H54 (cell line): Measurements from ENCODE around the gene DIS3L2.
A peak's percentile ranks its signal among the peaks of the same experiment; 100 is the strongest.

Experiments
- DNase-seq: peaks from one replicate; pipeline ENCODE4 v3.0.0; 2011; ENCODE audit warnings: low spot score, mixed read lengths; ENCODE audit not compliant: insufficient read length
- FAIRE-seq: peaks from 3 replicates; lab custom pipeline; 2011; peaks lifted over from hg19 to GRCh38; lab: Jason Lieb, UNC
- POLR2A ChIP-seq: IDR thresholded peaks from 2 replicates; pipeline ENCODE4 v1.6.1; 2011; ENCODE audit warnings: low read depth, mild to moderate bottlenecking, low read length

The DIS3L2 gene

GRCh38 chr2:232287316-232287715 is 325.8 kb downstream of the DIS3L2 start:
- no peak for DNase-seq
- no peak for TF ChIP-seq POLR2A
- FAIRE-seq, result no peak

- DNase-seq (no peak), FAIRE-seq (no peak)
- TF ChIP-seq POLR2A, result no peak
These were observed 327.0 kb downstream of the DIS3L2 start for GRCh38 chr2:232288489-232289030.

DNA sequence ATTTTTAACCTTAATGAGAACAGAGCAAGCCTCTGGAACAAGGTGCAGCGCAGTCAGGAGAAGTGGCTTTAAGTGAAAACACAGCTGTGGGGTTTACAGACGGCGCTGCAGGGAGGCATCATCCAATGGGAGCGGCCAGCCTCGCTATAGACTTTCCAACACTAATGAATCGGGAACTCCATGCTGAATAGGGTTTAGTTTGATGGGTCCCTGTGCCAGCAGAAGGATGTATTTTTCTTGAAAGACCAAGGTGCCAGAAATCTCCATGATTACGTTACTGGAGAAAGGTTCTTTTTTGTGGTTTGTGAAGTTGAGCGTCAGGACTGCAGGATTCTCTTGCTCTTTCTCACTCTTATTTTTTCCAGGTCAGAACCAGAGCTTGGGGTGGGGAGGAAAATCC is 329.2 kb downstream of the DIS3L2 start:
- DNase-seq (no peak), FAIRE-seq (no peak)
- TF ChIP-seq POLR2A, result no peak

GRCh38 chr2:232291343-232291742 is 329.8 kb downstream of the DIS3L2 start:
- TF ChIP-seq POLR2A, result no peak
- FAIRE-seq, result no peak

DNA sequence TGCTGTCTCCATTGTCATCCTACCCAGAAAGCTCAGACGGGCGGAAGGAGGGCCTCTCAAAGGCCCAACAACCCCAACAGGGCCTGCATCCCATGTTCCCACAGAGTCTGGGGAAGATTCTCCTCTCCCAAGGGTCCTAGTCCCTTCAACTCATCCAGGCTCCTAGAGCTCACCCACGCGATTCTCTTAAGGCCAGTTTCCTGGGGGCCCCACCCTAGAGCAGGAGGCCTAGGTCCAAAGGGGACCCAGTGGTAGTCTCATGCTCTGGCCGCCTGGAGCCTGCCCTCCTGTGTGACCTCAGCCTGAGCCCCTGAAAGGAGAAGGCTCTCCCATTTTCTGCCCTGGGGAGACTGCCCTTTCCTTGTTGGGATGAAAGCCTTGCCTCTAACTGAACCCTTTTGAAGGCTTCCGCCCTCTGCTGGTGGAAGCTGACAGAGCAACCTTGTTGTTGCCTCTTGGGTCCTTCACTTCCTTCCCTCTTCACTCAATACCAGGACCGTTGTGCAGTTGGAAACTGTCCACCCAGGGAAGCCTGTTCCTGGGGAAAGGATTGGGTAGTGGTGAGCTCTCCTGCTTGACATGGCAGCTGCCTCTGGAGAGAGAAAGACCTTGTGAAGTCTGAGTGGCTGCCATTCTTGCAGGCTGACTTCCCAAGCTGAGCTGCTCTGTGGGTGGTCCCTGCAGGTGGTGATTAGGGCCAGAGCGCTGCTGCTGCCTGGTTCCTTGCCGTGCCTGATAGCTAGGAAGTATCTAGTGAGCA is 331.1 kb downstream of the DIS3L2 start:
- peak; percentile 47 for DNase-seq
- no peak for TF ChIP-seq POLR2A
- FAIRE-seq, result no peak

More at GRCh38 chr2:232291343-232291742, 329.8 kb downstream of the DIS3L2 start:
- DNase-seq, result no peak

- no peak for FAIRE-seq
- TF ChIP-seq POLR2A, result no peak
- DNase-seq, result no peak
These were observed 331.7 kb downstream of the DIS3L2 start for GRCh38 chr2:232293191-232293590.

- no peak for TF ChIP-seq POLR2A
- DNase-seq (no peak), FAIRE-seq (no peak)
These were observed 334.5 kb downstream of the DIS3L2 start for GRCh38 chr2:232295971-232296370.

DNA sequence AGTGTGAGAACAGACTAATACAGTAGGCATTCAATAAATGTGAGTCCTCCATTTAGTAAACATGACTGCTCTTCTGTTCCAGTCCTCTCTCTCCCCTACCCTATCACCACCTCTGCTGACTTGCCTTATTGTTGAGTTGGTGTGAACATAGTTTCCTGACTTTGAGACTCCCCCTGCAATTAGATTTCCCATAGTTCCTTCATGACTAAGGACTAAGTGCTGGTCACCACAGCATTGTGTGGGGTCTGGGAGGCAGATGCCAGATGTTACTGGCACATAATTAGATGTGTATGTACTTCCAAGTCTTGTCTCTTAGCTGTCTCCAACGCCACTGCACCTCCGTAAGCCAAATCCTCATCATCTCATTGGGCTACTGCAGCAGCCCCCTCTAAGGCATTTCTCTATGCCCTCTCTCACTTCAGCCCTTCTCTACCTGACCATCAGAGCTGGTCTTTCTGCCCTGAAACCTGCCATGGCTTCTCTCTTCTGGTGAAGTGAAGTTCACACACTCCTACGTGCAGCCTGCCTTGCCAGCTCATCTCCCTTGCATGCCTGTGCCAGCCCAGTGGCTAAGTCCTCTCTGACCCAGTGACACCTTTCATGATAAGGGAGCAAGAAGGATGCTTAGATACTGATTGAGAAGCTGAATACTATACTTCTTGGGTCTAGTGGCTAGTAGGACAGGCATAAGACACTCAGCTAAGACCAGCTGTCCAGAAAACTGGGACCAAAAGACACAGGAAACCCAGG is 335.4 kb downstream of the DIS3L2 start:
- FAIRE-seq (no peak), DNase-seq (no peak)
- no peak for TF ChIP-seq POLR2A

DNA sequence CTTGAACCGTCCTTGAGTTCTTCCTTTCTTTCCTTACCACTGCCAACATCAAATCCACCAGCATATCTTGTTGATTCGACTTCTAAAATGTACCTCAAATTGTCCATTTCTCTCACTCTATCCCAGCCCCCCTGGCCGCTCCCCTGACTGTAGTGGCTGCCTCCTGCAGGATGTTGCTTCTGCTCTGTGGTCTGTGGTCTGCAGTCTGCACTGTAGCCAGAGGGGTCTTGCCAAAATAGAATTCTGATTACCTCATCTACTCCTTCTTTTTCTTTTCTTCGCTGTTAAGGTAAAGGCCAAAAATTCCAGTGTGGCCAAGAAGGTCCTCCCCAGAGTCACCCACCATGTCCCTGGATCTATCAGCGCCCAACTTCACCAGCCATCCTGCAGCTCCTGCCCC is 337.6 kb downstream of the DIS3L2 start:
- no peak for FAIRE-seq
- no peak for DNase-seq
- TF ChIP-seq POLR2A, result no peak

DNA sequence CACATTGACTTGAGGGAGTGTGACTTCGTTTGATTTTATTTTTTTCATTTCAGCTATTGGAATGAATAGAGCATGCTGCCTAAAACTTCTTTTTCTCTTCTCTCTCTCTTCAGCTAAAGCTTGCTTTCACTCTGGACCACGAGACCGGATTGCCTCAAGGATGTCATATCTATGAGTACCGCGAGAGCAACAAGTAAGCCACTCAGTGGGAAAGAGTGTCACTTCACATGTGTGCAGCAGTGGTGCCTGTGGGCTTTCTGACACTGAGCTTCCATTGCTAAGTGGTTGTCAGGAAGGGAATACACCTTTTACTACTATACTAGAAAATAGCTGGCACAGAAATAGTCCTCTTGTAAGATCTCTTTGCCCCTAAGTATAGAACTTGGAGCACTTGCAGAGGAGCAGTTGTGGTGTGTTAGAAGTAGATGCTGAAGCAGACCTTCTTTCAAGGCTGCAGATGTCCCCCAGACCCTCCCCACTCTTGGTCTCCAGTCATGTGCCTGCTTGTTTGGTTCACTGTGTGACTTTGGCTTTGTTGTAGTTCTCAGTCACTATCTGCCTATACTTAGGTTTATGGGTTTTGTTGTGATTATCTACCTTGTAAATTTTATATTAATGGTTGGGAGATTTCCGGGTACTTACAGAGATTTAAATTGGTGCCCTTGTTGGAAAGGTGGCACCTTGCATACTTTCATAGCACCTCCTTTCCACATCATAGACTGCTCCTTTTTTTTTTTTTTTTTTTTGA is 338.6 kb downstream of the DIS3L2 start:
- TF ChIP-seq POLR2A, result no peak
- DNase-seq (no peak), FAIRE-seq (no peak)

GRCh38 chr2:232300894-232301387 is 339.4 kb downstream of the DIS3L2 start:
- TF ChIP-seq POLR2A, result no peak
- DNase-seq, result peak; percentile 30
- FAIRE-seq, result peak; percentile 33

- DNase-seq, result no peak
- FAIRE-seq, result no peak
- no peak for TF ChIP-seq POLR2A
These were observed 342.7 kb downstream of the DIS3L2 start for GRCh38 chr2:232304236-232304635.

DNA sequence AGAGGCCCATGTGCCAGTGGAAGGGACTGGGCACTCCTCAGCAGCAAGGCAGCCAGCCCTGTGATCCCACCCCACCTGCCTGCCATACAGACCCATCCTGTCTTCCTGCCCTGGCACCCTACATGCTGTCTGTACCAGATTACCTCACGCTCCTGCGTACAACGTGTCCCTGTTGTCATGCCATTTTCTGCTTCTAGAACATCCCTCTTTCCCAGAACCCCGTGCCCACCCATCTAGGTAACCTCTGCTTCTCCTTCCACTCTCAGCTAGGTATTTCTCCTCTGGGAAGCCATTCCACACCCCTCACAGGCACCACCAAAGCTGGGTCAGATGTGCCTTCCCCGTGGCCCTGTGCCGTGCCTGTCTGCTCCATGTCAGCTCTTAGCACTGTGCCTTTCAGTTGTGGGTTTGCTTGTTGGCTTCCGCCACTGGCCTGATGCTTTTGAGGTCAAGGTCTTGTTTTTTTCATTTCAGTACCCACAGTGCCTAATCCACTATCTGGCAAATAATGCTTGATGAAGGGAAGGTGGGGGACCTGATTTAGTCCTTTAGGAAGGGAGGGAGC is 345.3 kb downstream of the DIS3L2 start:
- no peak for FAIRE-seq
- no peak for DNase-seq
- no peak for TF ChIP-seq POLR2A
